ENCODE data around the gene PACRG.

DNA sequence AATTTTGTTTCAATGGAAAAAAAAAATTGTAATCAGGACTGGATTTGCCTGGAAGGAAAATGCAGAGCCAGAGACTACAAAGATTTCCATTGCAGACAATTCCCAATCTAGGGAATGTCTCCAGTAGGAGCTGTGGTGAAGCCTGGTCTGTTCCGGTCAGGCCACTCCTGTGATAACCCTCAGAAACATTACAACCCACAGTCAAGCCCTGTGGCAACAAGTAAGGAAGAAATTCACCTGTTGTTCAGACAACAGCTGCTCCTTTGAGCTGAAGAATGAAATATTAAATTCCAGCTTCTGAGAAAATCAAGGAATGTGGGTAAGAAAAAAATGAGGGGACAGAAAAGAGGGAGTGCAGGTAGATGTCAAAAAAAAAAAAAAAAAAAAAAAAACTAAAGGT, 8.2 kb upstream of the PACRG start:
- no peak for TF ChIP-seq EZH2 (IDR thresholded peaks at IDR 0.05; ENCODE audit: borderline replicate concordance, insufficient read depth, low read length, poor library complexity, severe bottlenecking)
- TF ChIP-seq, protein P1, sequence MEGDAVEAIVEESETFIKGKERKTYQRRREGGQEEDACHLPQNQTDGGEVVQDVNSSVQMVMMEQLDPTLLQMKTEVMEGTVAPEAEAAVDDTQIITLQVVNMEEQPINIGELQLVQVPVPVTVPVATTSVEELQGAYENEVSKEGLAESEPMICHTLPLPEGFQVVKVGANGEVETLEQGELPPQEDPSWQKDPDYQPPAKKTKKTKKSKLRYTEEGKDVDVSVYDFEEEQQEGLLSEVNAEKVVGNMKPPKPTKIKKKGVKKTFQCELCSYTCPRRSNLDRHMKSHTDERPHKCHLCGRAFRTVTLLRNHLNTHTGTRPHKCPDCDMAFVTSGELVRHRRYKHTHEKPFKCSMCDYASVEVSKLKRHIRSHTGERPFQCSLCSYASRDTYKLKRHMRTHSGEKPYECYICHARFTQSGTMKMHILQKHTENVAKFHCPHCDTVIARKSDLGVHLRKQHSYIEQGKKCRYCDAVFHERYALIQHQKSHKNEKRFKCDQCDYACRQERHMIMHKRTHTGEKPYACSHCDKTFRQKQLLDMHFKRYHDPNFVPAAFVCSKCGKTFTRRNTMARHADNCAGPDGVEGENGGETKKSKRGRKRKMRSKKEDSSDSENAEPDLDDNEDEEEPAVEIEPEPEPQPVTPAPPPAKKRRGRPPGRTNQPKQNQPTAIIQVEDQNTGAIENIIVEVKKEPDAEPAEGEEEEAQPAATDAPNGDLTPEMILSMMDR (IDR thresholded peaks at IDR 0.05; ENCODE audit: poor library complexity, severe bottlenecking) = no peak
- TF ChIP-seq, protein P2, sequence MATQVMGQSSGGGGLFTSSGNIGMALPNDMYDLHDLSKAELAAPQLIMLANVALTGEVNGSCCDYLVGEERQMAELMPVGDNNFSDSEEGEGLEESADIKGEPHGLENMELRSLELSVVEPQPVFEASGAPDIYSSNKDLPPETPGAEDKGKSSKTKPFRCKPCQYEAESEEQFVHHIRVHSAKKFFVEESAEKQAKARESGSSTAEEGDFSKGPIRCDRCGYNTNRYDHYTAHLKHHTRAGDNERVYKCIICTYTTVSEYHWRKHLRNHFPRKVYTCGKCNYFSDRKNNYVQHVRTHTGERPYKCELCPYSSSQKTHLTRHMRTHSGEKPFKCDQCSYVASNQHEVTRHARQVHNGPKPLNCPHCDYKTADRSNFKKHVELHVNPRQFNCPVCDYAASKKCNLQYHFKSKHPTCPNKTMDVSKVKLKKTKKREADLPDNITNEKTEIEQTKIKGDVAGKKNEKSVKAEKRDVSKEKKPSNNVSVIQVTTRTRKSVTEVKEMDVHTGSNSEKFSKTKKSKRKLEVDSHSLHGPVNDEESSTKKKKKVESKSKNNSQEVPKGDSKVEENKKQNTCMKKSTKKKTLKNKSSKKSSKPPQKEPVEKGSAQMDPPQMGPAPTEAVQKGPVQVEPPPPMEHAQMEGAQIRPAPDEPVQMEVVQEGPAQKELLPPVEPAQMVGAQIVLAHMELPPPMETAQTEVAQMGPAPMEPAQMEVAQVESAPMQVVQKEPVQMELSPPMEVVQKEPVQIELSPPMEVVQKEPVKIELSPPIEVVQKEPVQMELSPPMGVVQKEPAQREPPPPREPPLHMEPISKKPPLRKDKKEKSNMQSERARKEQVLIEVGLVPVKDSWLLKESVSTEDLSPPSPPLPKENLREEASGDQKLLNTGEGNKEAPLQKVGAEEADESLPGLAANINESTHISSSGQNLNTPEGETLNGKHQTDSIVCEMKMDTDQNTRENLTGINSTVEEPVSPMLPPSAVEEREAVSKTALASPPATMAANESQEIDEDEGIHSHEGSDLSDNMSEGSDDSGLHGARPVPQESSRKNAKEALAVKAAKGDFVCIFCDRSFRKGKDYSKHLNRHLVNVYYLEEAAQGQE (IDR thresholded peaks at IDR 0.05; ENCODE audit: borderline replicate concordance) = no peak

Measured in neural cell (in vitro differentiated cells).